Suprapubic skin (tissue), 4 donors: ENCODE measurements around the gene PSMD3. TPM values are rescaled to one million over a fixed set of nuclear protein-coding genes. Genes with fewer than 3 reads are reported as not detected.

Source experiments
- total RNA-seq, 4 donors: library from RNA; depleted of rRNA; stranded (reverse); fragments of >200 nt; gene quantifications; one replicate each; pipeline ENCODE4 v1.1.0, GENCODE V29; 2016

Gene PSMD3
- total RNA-seq, 4 donors from 2014 or later = 82.8 to 118 (median 104) TPM

Other genes with a start within 250 kb of the PSMD3 start
- gene GRB7, start 242.9 kb upstream of the PSMD3 start, total RNA-seq = 100 to 1,000 TPM in 1 of 4 donors, 10 to 100 TPM in 3; 49.4 to 114 (median 72.4) TPM
- gene IKZF3, start 116.5 kb upstream of the PSMD3 start, total RNA-seq = 1 to 10 TPM in 2 of 4 donors, under 1 TPM in 2; 0.60 to 1.9 (median 1.1) TPM
- gene ZPBP2, start 112.6 kb upstream of the PSMD3 start, total RNA-seq = not detected
- gene GSDMB, start 62.2 kb upstream of the PSMD3 start, total RNA-seq = 10 to 100 TPM in 2 of 4 donors, 1 to 10 TPM in 2; 5.4 to 76.6 (median 12.1) TPM
- 10 to 100 TPM; 57.7 to 91.3 (median 77.9) TPM for gene ORMDL3, start 53.2 kb upstream of the PSMD3 start, total RNA-seq
- 1 to 10 TPM in 2 of 4 donors, not detected in 2; 1.1 to 2.3 TPM for gene LRRC3C, start 53.1 kb upstream of the PSMD3 start, total RNA-seq
- gene GSDMA, start 17.8 kb upstream of the PSMD3 start, total RNA-seq = 100 to 1,000 TPM in 2 of 4 donors, 10 to 100 TPM in 2; 26.7 to 156 (median 105) TPM
- gene CSF3, start 34.6 kb downstream of the PSMD3 start, total RNA-seq = 1 to 10 TPM in 1 of 4 donors, not detected in 3; 5.0 TPM
- gene MED24, start 73.6 kb downstream of the PSMD3 start, total RNA-seq = 100 to 1,000 TPM in 1 of 4 donors, 10 to 100 TPM in 3; 67.4 to 198 (median 80.3) TPM
- 10 to 100 TPM; 32.6 to 69.9 (median 48.9) TPM for gene THRA, start 82.2 kb downstream of the PSMD3 start, total RNA-seq
- 100 to 1,000 TPM in 2 of 4 donors, 10 to 100 TPM in 2; 62.1 to 184 (median 96.0) TPM for gene NR1D1, start 119.8 kb downstream of the PSMD3 start, total RNA-seq
- gene MSL1, start 141.2 kb downstream of the PSMD3 start, total RNA-seq = 100 to 1,000 TPM in 1 of 4 donors, 10 to 100 TPM in 3; 69.3 to 166 (median 86.9) TPM
- 10 to 100 TPM; 42.9 to 92.5 (median 61.2) TPM for gene CASC3, start 159.7 kb downstream of the PSMD3 start, total RNA-seq
- gene RAPGEFL1, start 196.7 kb downstream of the PSMD3 start, total RNA-seq = 100 to 1,000 TPM; 221 to 547 (median 297) TPM
- 10 to 100 TPM; 18.2 to 25.5 (median 21.6) TPM for gene WIPF2, start 238.5 kb downstream of the PSMD3 start, total RNA-seq